ENCODE data around the gene GAPVD1.

DNA sequence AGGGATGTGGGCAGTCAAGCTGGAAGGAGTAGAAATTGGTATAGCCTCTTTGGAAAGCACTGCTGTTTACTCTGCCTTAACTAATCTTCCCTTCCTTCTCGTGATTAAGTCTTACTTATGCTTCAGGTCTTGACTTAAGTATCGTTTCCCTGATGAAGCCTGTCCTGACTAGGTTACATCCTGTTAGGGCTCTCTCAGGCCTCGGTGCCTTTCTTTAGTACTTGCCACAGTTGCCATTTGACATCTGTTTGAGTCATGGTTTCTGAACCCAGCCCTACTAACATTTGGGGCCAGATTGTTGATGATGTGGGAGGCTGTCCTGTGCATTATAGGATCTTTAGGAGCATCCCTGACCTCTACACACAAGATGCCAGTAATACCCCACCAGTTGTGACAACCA lies 94.4 kb downstream of the GAPVD1 start:
- TF ChIP-seq EZH2 (IDR thresholded peaks at IDR 0.05) (no peak), CEBPB (IDR thresholded peaks at IDR 0.05; ENCODE audit: low read depth) (no peak)
